Smooth muscle cell (in vitro differentiated cells): ENCODE data around the gene LPCAT2. TPM values are rescaled to one million over a fixed set of nuclear protein-coding genes. Genes with fewer than 3 reads are reported as not detected.
A peak's percentile ranks its signal among the peaks of the same experiment; 100 is the strongest.

Experiments
- DNase-seq: peaks from one replicate; lab custom pipeline; 2025; ENCODE audit not compliant: unreplicated experiment; lab: John Stamatoyannopoulos, UW
- H2AFZ ChIP-seq: fragments of 200-600 bp; sonication (generic); 2 replicates; pipeline ENCODE4 v1.6.0; 2016; ENCODE audit warnings: antibody characterized with exemption, low read depth, mild to moderate bottlenecking
- H3F3A ChIP-seq: fragments of 200-600 bp; sonication (generic); 2 replicates; pipeline ENCODE4 v1.6.0; 2017; ENCODE audit warnings: antibody characterized with exemption, low read depth
- H3K27ac ChIP-seq: fragments of 200-600 bp; sonication (generic); 2 replicates; pipeline ENCODE4 v1.5.1; 2016; ENCODE audit warnings: low read depth, mild to moderate bottlenecking
- H3K27me3 ChIP-seq: fragments of 200-600 bp; sonication (generic); 2 replicates; pipeline ENCODE4 v1.6.1; 2016; ENCODE audit warnings: low read depth, mild to moderate bottlenecking
- H3K36me3 ChIP-seq: fragments of 200-600 bp; sonication (generic); 2 replicates; pipeline ENCODE4 v1.5.1; 2016; ENCODE audit warnings: low read depth
- H3K4me1 ChIP-seq: fragments of 200-600 bp; sonication (generic); 2 replicates; pipeline ENCODE4 v1.5.1; 2016; ENCODE audit warnings: low read depth
- H3K4me2 ChIP-seq: fragments of 200-600 bp; sonication (generic); 2 replicates; pipeline ENCODE4 v1.6.0; 2016; ENCODE audit warnings: mild to moderate bottlenecking
- H3K4me3 ChIP-seq: fragments of 200-600 bp; sonication (generic); 2 replicates; pipeline ENCODE4 v1.5.1; 2016; ENCODE audit warnings: mild to moderate bottlenecking
- H3K79me2 ChIP-seq: fragments of 200-600 bp; sonication (generic); 2 replicates; pipeline ENCODE4 v1.6.0; 2016; ENCODE audit warnings: low read depth, mild to moderate bottlenecking
- H3K9ac ChIP-seq: fragments of 200-600 bp; sonication (generic); 2 replicates; pipeline ENCODE4 v1.6.0; 2016; ENCODE audit warnings: low read depth
- H3K9me3 ChIP-seq: fragments of 200-600 bp; sonication (generic); replicated peaks from 2 replicates; pipeline ENCODE4 v1.5.1; 2016; ENCODE audit warnings: low read depth
- H4K20me1 ChIP-seq: fragments of 200-600 bp; sonication (generic); 2 replicates; pipeline ENCODE4 v1.6.0; 2016; ENCODE audit warnings: low read depth
- CTCF ChIP-seq: fragments of 200-600 bp; sonication (generic); IDR thresholded peaks from 2 replicates; pipeline ENCODE4 v1.5.1; 2017; ENCODE audit warnings: borderline replicate concordance, mild to moderate bottlenecking, antibody characterized with exemption; ENCODE audit not compliant: insufficient read depth, poor library complexity, severe bottlenecking
- WGBS: methylation state at CpG from one replicate; pipeline ENCODE4 v1.1.7; 2016; ENCODE audit warnings: low lambda C conversion rate; 5-methylcytosine and 5-hydroxymethylcytosine counted together
- polyA plus RNA-seq: library from polyadenylated mRNA; unstranded; fragments of >200 nt; fragmentation: Nextera tagmentation; extraction: Ambion mirVana; gene quantifications from 2 replicates; pipeline ENCODE4 v1.2.1, GENCODE V29; 2016
- total RNA-seq: library from RNA; depleted of rRNA; stranded (reverse); fragments of >200 nt; gene quantifications from 2 replicates; pipeline ENCODE4 v1.2.3, GENCODE V29; 2014

Gene LPCAT2
- total and polyA plus RNA-seq, 2 experiments from 2014 or later: 12.3 to 55.6 TPM

DNA sequence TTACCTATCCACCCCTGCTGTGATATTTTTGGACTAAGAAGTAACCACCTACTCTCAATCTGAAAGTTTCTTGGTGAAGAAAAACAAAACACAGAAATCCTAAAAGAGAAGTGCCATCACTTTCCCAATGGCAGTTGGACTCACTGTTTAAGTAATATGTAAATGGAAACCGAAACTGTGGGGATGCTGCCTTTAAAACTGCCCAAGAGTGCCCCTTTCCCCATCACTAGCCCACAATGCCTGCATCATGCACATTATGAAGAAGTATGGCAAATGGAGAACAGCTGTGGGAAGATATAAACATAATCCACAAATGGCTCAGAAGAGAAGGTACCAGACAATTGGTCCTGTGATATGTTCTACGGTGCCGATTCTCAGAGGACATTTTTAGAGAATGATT, 113.4 kb downstream of the LPCAT2 start:
- DNase-seq: no peak
- H3F3A ChIP-seq: no peaks in the 10 kb centered on the region
- H3K4me3 ChIP-seq: no peak overlapping the region
- WGBS: 97% methylated on average over 3 of the region's 3 CpGs
- H4K20me1 ChIP-seq: no peaks in the 10 kb centered on the region
- no peak overlapping the region for H3K9ac ChIP-seq
- H3K4me2 ChIP-seq: no peak overlapping the region
- no peaks in the 10 kb centered on the region for H3K36me3 ChIP-seq
- no peaks in the 10 kb centered on the region for H3K79me2 ChIP-seq
- TF ChIP-seq CTCF: no peak
- no peak overlapping the region for H2AFZ ChIP-seq
- H3K27me3 ChIP-seq: no peaks in the 10 kb centered on the region
- no peak overlapping the region for H3K27ac ChIP-seq
- H3K9me3 ChIP-seq: no peaks in the 10 kb centered on the region
- H3K4me1 ChIP-seq: no peaks in the 10 kb centered on the region

DNA sequence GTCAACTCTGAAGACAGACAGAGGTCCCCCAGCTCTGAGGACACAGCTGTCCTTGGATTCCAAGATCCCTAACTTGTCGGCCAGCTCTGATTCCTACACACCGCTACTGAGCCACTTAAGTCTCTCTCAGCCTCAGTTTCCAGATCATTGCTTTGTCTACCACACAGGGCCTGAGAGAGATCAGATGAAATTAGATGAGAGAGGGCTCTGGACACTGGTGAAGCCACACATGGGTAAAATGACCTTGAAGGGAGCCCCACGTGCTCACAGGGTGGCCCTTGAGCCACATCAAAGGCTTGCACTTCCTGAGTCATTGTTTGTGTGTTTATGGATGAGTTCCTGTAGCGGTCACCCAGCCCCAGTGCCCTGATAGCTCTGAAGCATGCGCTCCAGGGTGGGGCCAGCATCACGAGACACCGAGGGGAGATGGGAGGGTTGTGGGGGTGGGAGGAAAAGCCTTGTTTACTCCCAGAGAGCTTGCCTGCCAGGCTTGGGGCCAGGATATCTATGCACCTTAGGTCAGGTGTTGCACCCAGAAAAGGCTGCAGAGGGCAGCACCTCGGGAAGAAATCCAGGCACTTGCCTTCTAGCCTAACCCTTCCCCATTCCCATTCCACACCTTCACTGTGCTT, 114.2 kb downstream of the LPCAT2 start:
- 39% methylated on average over 8 of the region's 8 CpGs for WGBS
- no peaks in the 10 kb centered on the region for H3K36me3 ChIP-seq
- no peaks in the 10 kb centered on the region for H3F3A ChIP-seq
- no peak overlapping the region for H2AFZ ChIP-seq
- H3K27me3 ChIP-seq: no peaks in the 10 kb centered on the region
- peak; percentile 13 for TF ChIP-seq CTCF
- H3K27ac ChIP-seq: no peak overlapping the region
- H3K4me1 ChIP-seq: no peaks in the 10 kb centered on the region
- H3K9ac ChIP-seq: no peak overlapping the region
- H3K4me3 ChIP-seq: no peak overlapping the region
- H3K9me3 ChIP-seq: no peaks in the 10 kb centered on the region
- H4K20me1 ChIP-seq: no peaks in the 10 kb centered on the region
- no peak for DNase-seq
- H3K4me2 ChIP-seq: no peak overlapping the region
- no peaks in the 10 kb centered on the region for H3K79me2 ChIP-seq

- H3K4me2 ChIP-seq: no peak overlapping the region
- no peak overlapping the region for H2AFZ ChIP-seq
- H3K27ac ChIP-seq: no peak overlapping the region
- no peaks in the 10 kb centered on the region for H3K36me3 ChIP-seq
- no peaks in the 10 kb centered on the region for H3F3A ChIP-seq
- no peak for TF ChIP-seq CTCF
- H4K20me1 ChIP-seq: no peaks in the 10 kb centered on the region
- no peaks in the 10 kb centered on the region for H3K4me1 ChIP-seq
- no peak overlapping the region for H3K9ac ChIP-seq
- DNase-seq: no peak
- WGBS: 47% methylated on average over 2 of the region's 2 CpGs
- no peaks in the 10 kb centered on the region for H3K9me3 ChIP-seq
- no peaks in the 10 kb centered on the region for H3K79me2 ChIP-seq
- no peaks in the 10 kb centered on the region for H3K27me3 ChIP-seq
- no peak overlapping the region for H3K4me3 ChIP-seq
Measured at GRCh38 chr16:55623640-55624039, 114.8 kb downstream of the LPCAT2 start.

- Histone ChIP-seq H3K4me2 (no peak overlapping the region), H3F3A (no peaks in the 10 kb centered on the region), H3K9ac (no peak overlapping the region), H3K9me3 (no peaks in the 10 kb centered on the region), H3K27me3 (no peaks in the 10 kb centered on the region), H2AFZ (no peak overlapping the region), H3K79me2 (no peaks in the 10 kb centered on the region), H3K36me3 (no peaks in the 10 kb centered on the region), H3K4me1 (no peaks in the 10 kb centered on the region), H3K4me3 (no peak overlapping the region), H3K27ac (no peak overlapping the region), H4K20me1 (no peaks in the 10 kb centered on the region)
- no peak for DNase-seq
- WGBS: 72% methylated on average over 5 of the region's 5 CpGs
- no peak for TF ChIP-seq CTCF
Measured at GRCh38 chr16:55624696-55625095, 115.8 kb downstream of the LPCAT2 start.
